Lower leg skin (tissue), 3 donors: ENCODE data around the gene TAF15.

Experiments
- CTCF ChIP-seq, 3 donors: fragments of 450-650 bp; IDR thresholded peaks; one replicate each; pipeline ENCODE4 v1.5.1; 2016; ENCODE audit warnings: antibody characterized with exemption in 3 of 3, mild to moderate bottlenecking in 3 of 3, moderate library complexity in 2 of 3
- POLR2A ChIP-seq, 2 donors: fragments of 450-650 bp; IDR thresholded peaks; one replicate each; pipeline ENCODE4 v1.6.1; 2016 to 2017; ENCODE audit warnings: antibody characterized with exemption in 2 of 2, mild to moderate bottlenecking in 1 of 2, moderate library complexity in 1 of 2

- TF ChIP-seq CTCF (IDR thresholded peaks at IDR 0.05) (no peak), POLR2A (IDR thresholded peaks at IDR 0.05) (no peak)
Measured at GRCh38 chr17:35855965-35856364, 46.7 kb downstream of the TAF15 start.
